Activated CD8-positive, alpha-beta memory T cell treated with anti-CD3 and anti-CD28 coated beads for 1 hour (primary cell): Measurements from ENCODE around the gene CDC20B.
A peak's percentile ranks its signal among the peaks of the same experiment; 100 is the strongest.
"Not testable (repeated sequence)": the region's sequence is repeated elsewhere in the genome, so short reads cannot be mapped to it uniquely, and the experiment has no call there.

Source experiments
- DNase-seq, 2 donors: peaks; one replicate each; pipeline ENCODE4 v3.0.0-alpha.2; 2020; ENCODE audit warnings: low read depth in 1 of 2; ENCODE audit errors: extremely low read depth in 1 of 2

Gene CDC20B

DNA sequence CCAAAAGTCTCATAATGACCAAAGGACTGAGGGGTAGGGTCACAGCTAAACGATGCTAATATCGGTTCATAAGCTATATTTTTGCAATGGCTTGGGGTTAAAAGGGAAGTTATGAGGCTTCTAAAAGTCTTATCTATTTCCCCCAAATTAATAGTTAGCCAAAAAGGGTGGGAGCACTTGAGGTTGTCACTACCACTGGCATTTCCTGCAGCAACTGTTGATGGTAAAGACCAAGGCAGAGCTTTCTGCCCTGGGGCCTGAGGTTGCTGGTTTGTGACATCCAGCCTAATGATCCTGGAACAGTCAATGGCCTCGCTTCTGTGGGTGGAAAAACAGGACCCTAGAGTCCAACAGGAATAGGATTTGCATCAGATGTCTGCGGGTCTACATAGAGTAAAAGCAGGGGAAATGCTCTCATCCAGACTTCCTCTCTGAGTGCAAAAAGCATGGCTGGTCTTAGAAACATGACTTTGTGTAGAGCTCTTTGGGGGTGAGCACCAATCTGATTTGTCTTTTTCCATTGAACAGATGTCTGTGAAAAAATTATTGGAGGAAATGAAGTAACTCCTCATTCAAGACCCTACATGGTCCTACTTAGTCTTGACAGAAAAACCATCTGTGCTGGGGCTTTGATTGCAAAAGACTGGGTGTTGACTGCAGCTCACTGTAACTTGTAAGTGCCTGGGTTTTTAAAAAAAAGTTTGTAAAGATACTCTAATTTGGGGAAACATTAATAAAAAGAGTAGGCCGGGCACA lies 67.9 kb downstream of the CDC20B start:
- no peak for DNase-seq

DNA sequence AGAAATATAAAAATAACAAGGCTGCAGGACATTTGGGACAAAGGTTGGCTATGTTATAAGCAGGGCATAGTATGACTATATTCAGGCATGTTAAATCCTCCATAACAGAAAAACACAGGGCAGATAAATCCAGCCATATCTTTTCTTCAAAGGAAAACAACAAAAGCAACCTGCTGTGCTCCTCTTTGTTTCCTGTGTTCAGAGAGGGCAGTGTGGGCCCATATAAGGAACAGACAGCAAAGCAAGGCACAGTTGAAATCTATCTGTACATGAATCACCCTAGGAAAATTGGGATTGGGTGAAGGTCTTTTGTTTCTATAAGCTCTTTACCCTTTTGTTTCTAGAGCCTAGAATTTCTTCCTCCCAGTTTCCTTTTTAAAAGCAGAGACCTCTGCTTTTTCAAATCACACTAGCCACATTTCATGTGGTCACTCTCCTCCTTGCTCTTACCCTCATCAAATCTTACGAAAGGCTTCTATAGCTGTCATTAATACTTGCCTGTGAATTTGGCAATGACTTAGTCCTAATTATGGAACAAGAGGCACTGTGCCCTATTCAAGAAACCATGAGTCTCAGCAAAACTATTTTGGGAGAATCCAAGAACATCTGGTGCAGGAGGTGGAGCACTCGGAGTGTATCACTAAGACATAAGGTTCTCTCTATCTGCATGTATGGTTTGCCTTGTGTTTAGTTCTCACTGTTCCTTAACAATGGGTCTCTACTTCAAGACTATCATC lies 68.8 kb downstream of the CDC20B start:
- DNase-seq: no peak

DNA sequence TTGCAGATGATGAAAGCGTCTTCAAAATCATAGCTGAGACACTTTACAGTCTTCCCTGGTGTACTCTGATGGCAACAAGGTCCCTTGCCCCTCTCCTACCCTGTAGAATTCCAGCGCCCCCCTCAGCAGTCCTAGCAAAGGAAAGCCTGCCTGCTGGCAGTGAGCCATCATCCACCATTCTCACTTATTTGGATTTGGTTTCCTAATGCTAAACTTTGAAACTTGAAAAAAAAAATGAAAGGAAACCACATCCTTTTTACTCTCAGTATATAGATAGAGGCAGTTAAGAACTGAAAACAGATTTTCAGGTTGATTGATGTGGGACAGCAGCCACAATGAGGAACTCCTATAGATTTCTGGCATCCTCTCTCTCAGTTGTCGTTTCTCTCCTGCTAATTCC lies 70.6 kb downstream of the CDC20B start, which contains the start of gene GZMA:
TSS of gene GZMA (plus strand) at position 299 of the 400 bp plus-strand sequence. CDS start at position 336, 37 bp downstream.
- DNase-seq: no peak

DNA sequence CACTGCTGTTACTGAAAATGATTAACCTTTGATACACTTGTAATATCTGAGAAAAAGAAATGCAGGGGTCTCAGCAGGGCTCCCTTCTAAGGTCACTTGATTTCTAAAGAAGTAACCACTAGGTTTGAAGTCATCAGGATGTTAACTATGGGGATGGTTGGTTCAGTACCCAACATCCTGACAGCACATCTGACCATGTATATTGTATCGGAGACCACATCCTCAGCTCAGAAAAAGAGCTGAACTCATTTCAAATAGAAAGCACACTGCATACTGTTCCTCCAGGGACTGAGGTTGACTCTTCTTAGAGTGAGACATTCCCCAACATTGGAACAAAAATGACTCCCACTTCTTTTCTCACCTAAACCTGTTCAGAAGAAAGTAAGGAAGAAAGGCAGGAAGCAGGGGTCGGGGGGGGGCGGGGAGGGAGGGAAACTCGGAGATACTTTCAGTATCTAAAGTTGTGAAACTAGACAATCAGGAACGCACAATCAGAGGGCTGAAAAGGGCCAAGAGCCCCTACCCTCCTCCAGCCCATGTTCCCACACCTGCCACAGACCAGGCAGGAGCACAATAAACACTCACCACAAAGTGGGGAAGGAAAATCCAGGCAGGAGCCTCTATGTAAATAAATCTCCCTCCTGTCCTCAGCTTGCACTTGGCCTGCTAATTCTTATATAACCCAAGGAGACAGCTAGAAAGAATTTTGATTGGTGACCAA lies 71.3 kb downstream of the CDC20B start:
- no peak for DNase-seq

DNA sequence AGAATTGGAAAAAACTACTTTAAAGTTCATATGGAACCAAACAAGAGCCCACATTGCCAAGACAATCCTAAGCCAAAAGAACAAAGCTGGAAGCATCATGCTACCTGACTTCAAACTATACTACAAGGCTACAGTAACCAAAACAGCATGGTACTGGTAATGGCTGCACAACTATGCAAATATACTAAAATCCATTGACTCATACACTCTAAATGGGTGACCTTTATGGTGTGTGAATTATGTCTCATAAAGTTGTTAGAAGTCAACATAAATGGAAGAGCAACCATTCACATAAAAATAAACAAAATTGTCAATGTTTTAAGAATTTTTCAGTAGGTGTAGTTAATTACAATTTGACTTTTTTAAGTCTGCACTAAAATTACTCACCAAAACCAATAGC lies 71.8 kb downstream of the CDC20B start:
- not testable (repeated sequence) for DNase-seq

DNA sequence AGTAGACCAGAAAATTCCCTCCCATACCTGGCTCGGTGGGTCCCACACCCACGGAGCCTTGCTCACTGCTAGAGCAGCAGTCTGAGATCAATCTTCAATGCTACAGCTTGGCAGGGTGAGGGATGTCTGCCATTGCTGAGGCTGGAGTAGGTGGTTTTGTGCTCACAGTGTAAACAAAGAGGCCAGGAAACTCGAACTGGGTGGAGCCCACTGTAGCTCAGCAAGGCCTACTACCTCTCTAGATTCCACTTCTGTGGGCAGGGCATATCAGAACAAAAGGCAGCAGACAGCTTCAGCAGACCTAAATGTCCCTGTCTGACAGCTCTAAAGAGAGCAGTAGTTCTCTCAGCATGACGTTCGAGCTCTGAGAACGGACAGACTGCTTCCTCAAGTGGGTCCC lies 76.1 kb downstream of the CDC20B start:
- peak in 1 of 2 donors; percentile 8 for DNase-seq

DNA sequence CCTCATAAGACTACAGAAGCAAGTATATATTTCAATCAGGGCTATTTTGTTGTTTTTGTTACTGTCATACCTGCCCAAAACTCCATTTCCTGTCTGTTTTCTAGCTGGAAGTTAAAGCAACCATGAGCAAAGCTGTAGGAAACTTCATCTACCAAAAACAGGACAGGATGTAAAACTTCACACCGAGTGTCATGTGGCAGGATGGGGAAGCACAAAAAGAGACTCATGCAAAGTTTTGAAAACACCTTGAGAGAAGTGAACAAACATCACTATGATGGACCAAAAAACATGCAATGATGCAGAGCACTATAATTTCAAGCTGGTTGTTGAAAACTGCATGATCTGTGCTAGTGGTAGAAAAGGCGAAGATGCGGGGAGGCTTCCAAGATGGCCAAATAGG lies 76.8 kb downstream of the CDC20B start:
- DNase-seq: no peak

DNA sequence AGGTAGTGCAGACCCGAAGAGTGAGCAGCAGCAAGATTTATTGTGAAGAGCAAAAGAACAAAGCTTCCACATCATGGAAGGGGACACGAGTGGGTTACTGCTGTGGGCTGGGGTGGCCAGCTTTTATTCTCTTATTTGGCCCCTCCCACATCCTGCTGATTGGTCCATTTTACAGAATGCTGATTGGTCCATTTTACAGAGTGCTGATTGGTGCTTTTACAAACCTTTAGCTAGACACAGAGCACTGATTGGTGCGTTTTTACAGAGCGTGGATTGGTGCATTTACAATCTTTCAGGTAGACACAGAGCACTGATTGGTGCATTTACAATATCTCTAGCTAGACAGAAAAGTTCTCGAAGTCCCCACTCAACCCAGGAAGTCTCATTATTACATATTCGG lies 82.0 kb downstream of the CDC20B start:
- DNase-seq: not testable (repeated sequence)

DNA sequence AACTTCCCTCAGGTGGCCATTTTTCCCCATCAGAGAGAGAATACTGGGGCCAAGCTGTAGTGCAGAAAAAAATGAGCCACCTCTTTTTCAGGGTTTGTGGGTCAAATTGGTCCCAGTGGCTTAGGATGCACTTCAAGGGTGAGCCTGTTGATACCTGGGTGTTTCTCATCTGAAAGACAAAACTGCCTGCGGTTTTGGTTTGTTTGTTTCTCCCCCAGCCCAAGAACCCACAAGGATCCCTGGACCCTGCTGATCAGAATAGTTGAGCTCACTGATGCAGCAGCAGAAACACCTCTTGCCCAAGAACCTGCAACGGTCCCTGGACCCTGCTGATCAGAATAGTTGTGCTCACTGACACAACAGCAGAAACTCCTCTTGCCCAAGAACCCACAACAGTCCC lies 83.7 kb downstream of the CDC20B start:
- not testable (repeated sequence) for DNase-seq

DNA sequence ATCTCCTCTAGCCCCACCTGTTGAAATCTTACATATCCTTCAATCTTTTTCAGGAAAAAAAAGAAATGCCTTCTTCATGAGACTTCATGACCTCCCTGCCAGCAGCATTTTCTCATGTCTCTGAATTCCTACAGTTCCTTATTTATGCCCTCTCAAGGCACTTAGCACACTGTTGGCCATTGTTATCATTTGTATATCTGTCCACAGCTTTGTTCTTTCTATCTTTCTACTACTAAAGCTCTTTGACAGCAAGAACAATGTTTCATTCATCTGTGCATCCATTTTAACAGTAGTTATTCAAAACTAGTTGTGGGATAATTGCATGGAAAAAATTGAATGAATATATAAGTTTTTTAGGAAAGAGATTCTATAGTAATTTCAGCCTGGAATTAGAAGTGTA lies 91.4 kb downstream of the CDC20B start:
- no peak for DNase-seq

DNA sequence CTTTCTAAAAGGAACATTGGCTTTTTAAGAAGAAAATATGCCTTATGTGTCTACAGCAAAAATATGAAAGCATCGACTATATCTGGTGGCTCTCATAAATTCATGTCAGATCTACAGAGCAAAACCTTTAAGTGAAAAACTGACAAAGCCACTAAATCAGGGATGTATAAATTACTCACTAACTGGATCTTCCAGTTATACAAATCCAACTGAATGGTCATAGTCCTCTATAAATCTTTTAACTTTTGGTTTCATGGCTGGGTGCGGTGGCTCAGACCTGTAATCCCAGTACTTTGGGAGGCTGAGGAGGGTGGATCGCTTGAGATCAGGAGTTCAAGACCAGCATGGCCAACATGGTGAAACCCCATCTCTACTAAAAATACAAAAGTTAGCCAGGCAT lies 99.8 kb downstream of the CDC20B start:
- DNase-seq: no peak

DNA sequence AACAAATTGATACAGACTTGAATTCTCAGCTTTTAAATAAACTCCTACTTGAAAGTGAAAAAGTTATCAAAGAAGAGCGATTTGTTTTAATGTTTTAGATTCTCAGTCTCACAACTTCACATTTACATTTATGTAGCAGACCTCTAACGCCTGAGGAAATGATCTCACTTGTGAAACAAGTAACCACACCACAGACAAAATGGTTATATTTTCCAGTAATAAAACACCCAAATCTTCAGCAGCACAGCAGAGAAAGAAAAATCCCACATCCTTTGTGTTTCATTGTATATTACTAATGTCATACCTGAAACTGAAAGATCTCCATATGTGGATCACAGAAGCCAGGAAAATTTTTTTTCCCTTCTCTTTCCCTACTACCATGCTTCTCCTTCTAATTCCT lies 100.3 kb downstream of the CDC20B start:
- no peak for DNase-seq

DNA sequence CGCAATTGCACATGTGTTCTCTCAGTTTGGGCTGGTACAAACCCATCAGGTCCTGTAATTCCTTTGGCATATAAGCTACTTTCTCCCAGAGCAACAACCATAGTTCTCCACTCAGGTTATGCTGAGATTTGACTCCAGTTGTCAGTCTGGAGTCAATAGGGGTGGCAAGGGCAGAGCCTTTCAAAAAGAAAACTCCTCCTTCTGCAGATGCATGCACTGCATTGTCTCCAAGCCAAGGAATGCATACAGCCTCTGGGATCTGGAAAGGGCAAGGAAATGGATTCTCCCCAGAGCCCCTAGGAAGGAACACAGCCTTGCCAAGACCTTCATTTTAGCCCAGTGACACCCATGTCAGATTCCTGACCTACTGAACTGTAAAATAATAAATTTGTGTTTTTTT lies 101.6 kb downstream of the CDC20B start:
- DNase-seq: no peak

DNA sequence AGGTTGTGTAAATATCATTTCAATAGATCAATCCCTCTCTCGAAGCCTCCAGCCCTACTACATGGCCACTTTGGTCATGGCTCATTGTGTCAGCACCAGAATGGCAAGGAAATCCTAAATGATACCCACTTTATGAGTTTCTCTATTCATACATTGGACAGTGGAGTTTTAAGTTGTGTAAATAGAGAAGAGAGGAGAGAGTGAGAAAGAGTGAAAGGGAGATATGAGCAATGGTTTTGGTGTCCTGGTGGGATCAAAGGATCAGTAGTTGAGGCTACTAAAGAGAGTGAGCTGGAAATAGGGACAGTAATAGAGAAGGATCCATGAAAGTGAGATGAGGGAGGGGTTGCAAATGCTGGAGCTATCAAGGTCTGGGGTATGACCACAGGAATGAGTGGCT lies 102.0 kb downstream of the CDC20B start:
- DNase-seq: no peak

DNA sequence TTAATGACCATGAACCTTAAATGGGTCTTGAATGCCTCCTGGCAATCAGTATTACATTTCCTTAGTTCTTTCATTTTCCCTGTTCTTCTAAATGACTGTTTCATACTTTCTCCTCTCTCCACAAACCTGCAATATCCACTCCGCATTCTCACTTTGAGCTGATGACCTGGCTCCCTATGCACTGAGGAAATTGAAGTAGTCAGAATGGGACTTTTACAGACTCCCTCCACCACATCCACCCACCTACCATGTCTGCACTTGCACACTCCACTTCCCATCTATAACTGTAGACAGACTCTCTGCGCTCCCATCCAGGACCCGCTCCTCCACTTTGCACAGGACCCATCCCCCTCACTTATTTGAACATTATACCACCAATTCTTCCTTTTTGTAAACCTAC lies 106.7 kb downstream of the CDC20B start:
- no peak for DNase-seq

DNA sequence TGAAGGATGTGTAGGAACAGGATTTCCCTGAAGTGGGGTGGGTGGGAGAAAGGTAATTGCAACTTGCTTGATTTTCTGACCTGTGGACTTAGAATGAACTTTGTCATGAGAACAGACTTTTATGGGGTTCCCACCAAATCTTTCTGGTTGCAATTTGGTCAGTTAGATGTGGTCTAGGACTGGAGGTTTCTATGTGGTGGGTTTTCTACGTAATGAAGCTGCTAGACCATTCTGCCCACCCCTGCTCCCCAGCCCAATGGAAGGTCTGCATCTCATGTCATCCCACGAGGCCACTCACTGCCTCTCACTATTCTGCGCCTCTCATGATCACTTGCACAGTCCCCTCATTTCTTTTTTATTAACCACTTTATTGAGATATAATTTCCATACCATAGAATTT lies 108.5 kb downstream of the CDC20B start:
- no peak for DNase-seq

DNA sequence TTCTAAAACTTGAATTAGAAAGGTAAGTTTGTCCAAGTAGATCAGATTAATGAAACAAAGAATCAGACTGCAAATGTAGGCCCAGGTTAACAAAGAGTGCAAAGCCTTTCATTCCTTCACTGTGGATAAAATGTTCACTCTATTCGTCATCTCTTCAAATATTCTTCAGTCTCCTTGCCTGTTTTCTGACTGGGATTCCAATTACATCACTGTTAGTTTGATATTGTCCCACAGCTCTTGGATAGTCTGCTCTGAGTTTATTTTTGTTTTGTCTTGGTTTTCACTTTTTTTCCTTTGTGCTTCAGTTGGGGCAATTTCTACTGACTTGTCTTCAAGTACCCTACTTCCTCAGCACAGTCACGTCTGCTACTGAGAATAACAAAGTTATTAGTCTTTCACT lies 109.1 kb downstream of the CDC20B start:
- DNase-seq: no peak

DNA sequence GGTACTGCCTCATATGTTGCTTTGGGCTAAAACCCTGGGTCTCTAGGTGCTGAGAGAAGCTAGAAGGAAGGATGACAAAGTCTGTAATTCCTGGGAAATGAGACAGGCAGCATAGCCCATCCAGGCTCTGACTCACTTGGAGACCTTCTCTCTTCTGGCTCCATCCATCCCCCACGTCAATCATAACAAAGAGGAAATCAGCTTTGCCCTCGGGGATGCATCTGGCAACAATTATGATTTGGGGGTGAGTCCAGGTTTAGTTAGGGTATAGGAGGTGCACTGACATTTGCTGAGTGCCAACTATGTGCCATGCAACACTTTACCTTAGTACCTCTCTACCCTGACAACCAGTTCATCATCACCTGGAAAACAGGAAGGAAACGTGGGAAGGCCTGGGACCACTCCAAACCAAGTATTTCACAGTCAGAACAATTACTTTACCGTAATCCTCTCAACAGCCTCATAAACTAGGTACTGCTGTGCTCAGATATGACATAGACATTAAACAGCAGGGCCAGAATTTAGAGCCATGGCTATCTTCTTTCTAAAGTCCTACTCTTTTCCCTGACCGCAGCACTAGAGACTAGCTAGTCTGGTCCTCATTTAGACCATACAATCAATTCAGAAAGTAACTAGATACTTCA lies 109.6 kb downstream of the CDC20B start:
- DNase-seq: no peak
